Lower leg skin (tissue), 3 donors: Measurements from ENCODE around the gene MED7.

Source experiments
- POLR2A ChIP-seq, 2 donors: fragments of 450-650 bp; IDR thresholded peaks; one replicate each; pipeline ENCODE4 v1.6.1; 2016 to 2017; ENCODE audit warnings: antibody characterized with exemption in 2 of 2, mild to moderate bottlenecking in 1 of 2, moderate library complexity in 1 of 2
- TF ChIP-seq, protein P1 (sequence below), 3 donors: fragments of 450-650 bp; IDR thresholded peaks; one replicate each; pipeline ENCODE4 v1.5.1; 2016; ENCODE audit warnings: antibody characterized with exemption in 3 of 3, mild to moderate bottlenecking in 3 of 3, moderate library complexity in 2 of 3

DNA sequence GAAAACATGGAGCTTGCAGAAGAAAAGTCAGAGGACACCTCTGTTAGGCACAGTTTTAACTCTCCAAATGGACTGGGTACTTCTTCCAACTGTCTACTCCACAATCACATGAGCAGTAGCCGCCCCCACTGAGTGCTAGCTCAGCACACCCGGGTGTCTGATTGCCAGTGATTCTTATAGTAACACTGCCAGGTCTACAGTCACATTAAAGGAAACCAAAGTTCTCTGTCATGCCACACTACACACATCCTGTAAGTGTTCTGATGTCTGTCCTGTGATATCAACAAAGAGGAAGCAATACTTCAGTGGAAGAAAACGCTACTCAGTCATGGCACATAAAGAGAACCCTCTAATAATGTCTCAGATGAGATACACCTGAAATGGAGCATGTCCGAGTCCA lies 33.7 kb downstream of the MED7 start, which contains the start of gene HAVCR2:
- TF ChIP-seq, protein P1, sequence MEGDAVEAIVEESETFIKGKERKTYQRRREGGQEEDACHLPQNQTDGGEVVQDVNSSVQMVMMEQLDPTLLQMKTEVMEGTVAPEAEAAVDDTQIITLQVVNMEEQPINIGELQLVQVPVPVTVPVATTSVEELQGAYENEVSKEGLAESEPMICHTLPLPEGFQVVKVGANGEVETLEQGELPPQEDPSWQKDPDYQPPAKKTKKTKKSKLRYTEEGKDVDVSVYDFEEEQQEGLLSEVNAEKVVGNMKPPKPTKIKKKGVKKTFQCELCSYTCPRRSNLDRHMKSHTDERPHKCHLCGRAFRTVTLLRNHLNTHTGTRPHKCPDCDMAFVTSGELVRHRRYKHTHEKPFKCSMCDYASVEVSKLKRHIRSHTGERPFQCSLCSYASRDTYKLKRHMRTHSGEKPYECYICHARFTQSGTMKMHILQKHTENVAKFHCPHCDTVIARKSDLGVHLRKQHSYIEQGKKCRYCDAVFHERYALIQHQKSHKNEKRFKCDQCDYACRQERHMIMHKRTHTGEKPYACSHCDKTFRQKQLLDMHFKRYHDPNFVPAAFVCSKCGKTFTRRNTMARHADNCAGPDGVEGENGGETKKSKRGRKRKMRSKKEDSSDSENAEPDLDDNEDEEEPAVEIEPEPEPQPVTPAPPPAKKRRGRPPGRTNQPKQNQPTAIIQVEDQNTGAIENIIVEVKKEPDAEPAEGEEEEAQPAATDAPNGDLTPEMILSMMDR (IDR thresholded peaks at IDR 0.05), result no peak
- no peak for TF ChIP-seq POLR2A (IDR thresholded peaks at IDR 0.05)
